ENCODE measurements around the gene ALLC. TPM values are rescaled to one million over a fixed set of nuclear protein-coding genes. Genes with fewer than 3 reads are reported as not detected.

ALLC gene
- total and polyA plus RNA-seq, 9 of the 15 experiments (the other 6 are each of a cell fraction or from before 2014, with no cell fraction given), result not detected

DNA sequence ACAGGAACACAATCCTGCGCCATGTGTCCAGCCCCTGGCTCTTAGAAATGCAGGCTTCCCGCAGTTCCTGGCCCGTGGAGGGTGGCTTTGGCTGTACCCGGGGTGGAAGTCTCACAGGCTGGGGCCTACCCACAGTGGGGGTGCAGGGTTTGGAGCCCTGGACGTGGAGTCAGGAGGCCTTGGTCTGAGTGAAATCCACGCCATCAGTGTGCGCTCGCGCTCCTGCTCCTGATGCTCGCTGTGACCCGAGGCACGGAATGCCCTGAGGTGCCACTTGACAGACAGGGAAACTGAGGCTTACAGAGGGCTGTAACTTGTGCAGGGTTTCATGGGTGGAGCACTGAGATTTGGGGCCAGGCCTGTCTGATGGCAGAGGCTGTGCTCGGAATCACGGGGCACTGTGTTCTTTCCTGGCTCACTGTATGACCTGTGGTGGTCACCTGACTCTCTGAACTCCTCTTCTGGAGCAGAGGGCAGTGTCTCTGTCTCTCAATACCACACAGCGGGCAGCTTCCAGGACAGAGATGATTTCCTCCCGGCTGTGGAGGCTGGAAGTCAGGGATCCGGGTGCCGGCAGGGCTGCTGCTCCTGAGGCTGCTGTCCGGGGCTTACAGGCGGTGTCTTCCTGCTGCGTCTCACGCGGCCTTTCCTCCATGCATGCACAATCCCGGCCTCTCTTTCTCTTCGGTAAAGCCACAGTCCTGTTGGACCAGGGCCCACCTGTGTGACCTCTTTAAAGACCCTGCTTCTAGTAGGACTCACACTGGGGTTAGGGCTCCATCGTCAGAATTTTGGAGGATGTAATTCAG, 25.9 kb upstream of the ALLC start:
- H3K27ac ChIP-seq (ENCODE audit: extremely low read depth, low read depth, low read length), result no peak overlapping the region
- H3K4me3 ChIP-seq, result no peak overlapping the region
- ChIA-PET CTCF (ENCODE audit: low intra/inter-chr PET ratio) (no interaction called here), POLR2A (no interaction called here)
- no peak overlapping the region for H3K4me2 ChIP-seq (ENCODE audit: insufficient read depth, low read length)
- intact Hi-C loops (cut with micrococcal nuclease) (no loop called here), in situ Hi-C loops (cut with MboI) (no loop called here)
- 11% methylated on average over 24 of the region's 26 CpGs for WGBS (ENCODE audit: insufficient coverage, low coverage, missing lambda C conversion rate)
- BruUV-seq (replicated peaks), result no TSS peak
- no peaks in the 10 kb centered on the region for H3K9me1 ChIP-seq (ENCODE audit: control insufficient read depth, insufficient read depth, low read length)
- no peak for FAIRE-seq
- H3K9me3 ChIP-seq (replicated peaks; ENCODE audit: control insufficient read depth, insufficient read depth, low read depth, low read length), result 0 out of 2 replicates have a peak, but pooled peaks cover 2% of the 10 kb centered on the region
- peaks cover 6% of the 10 kb centered on the region for H4K20me1 ChIP-seq (replicated peaks; ENCODE audit: control insufficient read depth, insufficient read depth, low read length)
- no peaks in the 10 kb centered on the region for H3K79me2 ChIP-seq (ENCODE audit: control insufficient read depth, insufficient read depth, low read length)
- no peaks in the 10 kb centered on the region for H3K36me3 ChIP-seq (ENCODE audit: control insufficient read depth, insufficient read depth, low read length)
- peaks cover 38 to 67% of the 10 kb centered on the region in 2 experiments for H3K27me3 ChIP-seq (ENCODE audit: control insufficient read depth in 2 of 2, insufficient read depth in 2 of 2, low read length in 2 of 2)
- no peak for DNase-seq (ENCODE audit: extremely low read depth in 1 of 4, low spot score in 3 of 4)
- no peak overlapping the region for H2AFZ ChIP-seq (ENCODE audit: low read depth, low read length)
- TF ChIP-seq, protein P1, sequence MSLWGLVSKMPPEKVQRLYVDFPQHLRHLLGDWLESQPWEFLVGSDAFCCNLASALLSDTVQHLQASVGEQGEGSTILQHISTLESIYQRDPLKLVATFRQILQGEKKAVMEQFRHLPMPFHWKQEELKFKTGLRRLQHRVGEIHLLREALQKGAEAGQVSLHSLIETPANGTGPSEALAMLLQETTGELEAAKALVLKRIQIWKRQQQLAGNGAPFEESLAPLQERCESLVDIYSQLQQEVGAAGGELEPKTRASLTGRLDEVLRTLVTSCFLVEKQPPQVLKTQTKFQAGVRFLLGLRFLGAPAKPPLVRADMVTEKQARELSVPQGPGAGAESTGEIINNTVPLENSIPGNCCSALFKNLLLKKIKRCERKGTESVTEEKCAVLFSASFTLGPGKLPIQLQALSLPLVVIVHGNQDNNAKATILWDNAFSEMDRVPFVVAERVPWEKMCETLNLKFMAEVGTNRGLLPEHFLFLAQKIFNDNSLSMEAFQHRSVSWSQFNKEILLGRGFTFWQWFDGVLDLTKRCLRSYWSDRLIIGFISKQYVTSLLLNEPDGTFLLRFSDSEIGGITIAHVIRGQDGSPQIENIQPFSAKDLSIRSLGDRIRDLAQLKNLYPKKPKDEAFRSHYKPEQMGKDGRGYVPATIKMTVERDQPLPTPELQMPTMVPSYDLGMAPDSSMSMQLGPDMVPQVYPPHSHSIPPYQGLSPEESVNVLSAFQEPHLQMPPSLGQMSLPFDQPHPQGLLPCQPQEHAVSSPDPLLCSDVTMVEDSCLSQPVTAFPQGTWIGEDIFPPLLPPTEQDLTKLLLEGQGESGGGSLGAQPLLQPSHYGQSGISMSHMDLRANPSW (CRISPR knock-in tag; IDR thresholded peaks at IDR 0.05), result no peak
- no peak for TF ChIP-seq TAF15 (IDR thresholded peaks at IDR 0.05; ENCODE audit: low read depth, low read length)
- no peak for TF ChIP-seq ZNF311 (CRISPR knock-in tag; IDR thresholded peaks at IDR 0.05)
- no peak overlapping the region for H3K9ac ChIP-seq (ENCODE audit: insufficient read depth in 1 of 2, low read depth in 2 of 2, low read length in 2 of 2)
- no peak for ATAC-seq
- H3K4me1 ChIP-seq (replicated peaks in 1 of 2; ENCODE audit: control insufficient read depth in 2 of 2, insufficient read depth in 2 of 2, low read length in 2 of 2), result peaks cover 0 to 14% of the 10 kb centered on the region in 2 experiments; a peak in 2 of 5 replicates

Measured in K562 (cell line).